CD14-positive monocyte (primary cell): Measurements from ENCODE around the gene ISOC1. TPM values are rescaled to one million over a fixed set of nuclear protein-coding genes. Genes with fewer than 3 reads are reported as not detected.

Experiments
- DNase-seq, 3 donors: peaks; one replicate each; pipeline ENCODE4 v3.0.0-alpha.2; 2011 to 2022
- H2AFZ ChIP-seq: 2 replicates; pipeline ENCODE4 v1.6.0; 2012; ENCODE audit warnings: mild to moderate bottlenecking, low read depth, low read length, inconsistent platforms; ENCODE audit not compliant: insufficient read depth, poor library complexity, severe bottlenecking
- H3K27ac ChIP-seq, 2 donors: 1 replicate in 1 of 2; 2 replicates in 1 of 2; pipeline ENCODE4 v1.5.1; 2012 to 2013; ENCODE audit warnings: low read length in 2 of 2, control low read depth in 1 of 2, inconsistent platforms in 1 of 2, low read depth in 1 of 2, mild to moderate bottlenecking in 1 of 2
- H3K27me3 ChIP-seq, 2 donors: one replicate each; pipeline versions ENCODE4 v1.6.0 to v1.6.1; 2011 to 2013; ENCODE audit warnings: low read length in 2 of 2; ENCODE audit not compliant: control insufficient read depth in 2 of 2, insufficient read depth in 2 of 2
- H3K36me3 ChIP-seq, 2 donors: replicated peaks in 1 of 2; 1 replicate in 1 of 2; 2 replicates in 1 of 2; pipeline versions ENCODE4 v1.5.1 to v1.6.1; 2012 to 2013; ENCODE audit warnings: low read length in 2 of 2, control low read depth in 1 of 2, inconsistent platforms in 1 of 2, mild to moderate bottlenecking in 1 of 2; ENCODE audit not compliant: insufficient read depth in 2 of 2, control insufficient read depth in 1 of 2
- H3K4me1 ChIP-seq, 2 donors: 1 replicate in 1 of 2; 2 replicates in 1 of 2; pipeline versions ENCODE4 v1.5.1 to v1.6.1; 2012 to 2013; ENCODE audit warnings: low read length in 2 of 2, control low read depth in 1 of 2, inconsistent platforms in 1 of 2, mild to moderate bottlenecking in 1 of 2, moderate library complexity in 1 of 2; ENCODE audit not compliant: insufficient read depth in 2 of 2, control insufficient read depth in 1 of 2
- H3K4me2 ChIP-seq: replicated peaks from 2 replicates; pipeline ENCODE3; 2012; ENCODE audit warnings: low read length, moderate library complexity, mild to moderate bottlenecking; ENCODE audit not compliant: poor library complexity, severe bottlenecking; ENCODE audit errors: extremely low read depth
- H3K4me3 ChIP-seq, 3 experiments: fragments of 200-600 bp in 1 of 3; sonication (generic) in 1 of 3; replicated peaks in 1 of 3; 1 replicate in 2 of 3; 2 replicates in 1 of 3; pipeline ENCODE4 v1.5.1; 2011 to 2013; ENCODE audit warnings: low read length in 3 of 3, mild to moderate bottlenecking in 3 of 3, control low read depth in 2 of 3, low read depth in 2 of 3, inconsistent platforms in 1 of 3, moderate library complexity in 1 of 3
- H3K79me2 ChIP-seq: 2 replicates; pipeline ENCODE4 v1.6.0; 2012; ENCODE audit warnings: mild to moderate bottlenecking, control low read depth, inconsistent platforms, low read length, moderate library complexity; ENCODE audit not compliant: insufficient read depth
- H3K9ac ChIP-seq: 2 replicates; pipeline ENCODE4 v1.6.0; 2017; ENCODE audit warnings: low read length, mild to moderate bottlenecking; ENCODE audit not compliant: insufficient read depth, poor library complexity, severe bottlenecking
- H3K9me3 ChIP-seq, 2 donors: replicated peaks in 1 of 2; 1 replicate in 1 of 2; 2 replicates in 1 of 2; pipeline versions ENCODE4 v1.5.1 to v1.6.1; 2012 to 2013; ENCODE audit warnings: low read length in 2 of 2, control low read depth in 1 of 2; ENCODE audit not compliant: control insufficient read depth in 1 of 2, insufficient read depth in 1 of 2
- H4K20me1 ChIP-seq: 2 replicates; pipeline ENCODE4 v1.6.0; 2012; ENCODE audit warnings: mild to moderate bottlenecking, low read length, control low read depth, moderate library complexity; ENCODE audit not compliant: insufficient read depth
- H3K27ac Mint-ChIP-seq, 7 donors: one replicate each; pipeline ENCODE4 v1.8.0; 2020; ENCODE audit warnings: mild to moderate bottlenecking in 7 of 7, mixed read lengths in 7 of 7, moderate library complexity in 6 of 7, inconsistent platforms in 2 of 7
- H3K27me3 Mint-ChIP-seq, 3 donors: one replicate each; pipeline ENCODE4 v1.8.0; 2021 to 2022; ENCODE audit warnings: low read depth in 3 of 3, mild to moderate bottlenecking in 3 of 3, mixed read lengths in 3 of 3, moderate library complexity in 3 of 3, inconsistent platforms in 1 of 3
- H3K36me3 Mint-ChIP-seq, 2 donors: one replicate each; pipeline ENCODE4 v1.8.0; 2020; ENCODE audit warnings: mixed read lengths in 2 of 2, inconsistent platforms in 1 of 2, mild to moderate bottlenecking in 1 of 2
- H3K4me1 Mint-ChIP-seq: one replicate; pipeline ENCODE4 v1.8.0; 2020; ENCODE audit warnings: mild to moderate bottlenecking, mixed read lengths
- H3K4me3 Mint-ChIP-seq, 2 donors: one replicate each; pipeline ENCODE4 v1.8.0; 2020; ENCODE audit warnings: mild to moderate bottlenecking in 2 of 2, mixed read lengths in 2 of 2, moderate library complexity in 1 of 2
- H3K9me3 Mint-ChIP-seq, 7 donors: one replicate each; pipeline ENCODE4 v1.8.0; 2020 to 2022; ENCODE audit warnings: mixed read lengths in 7 of 7, mild to moderate bottlenecking in 6 of 7, moderate library complexity in 6 of 7, inconsistent platforms in 2 of 7
- WGBS: methylation state at CpG from one replicate; pipeline ENCODE4 v1.1.5; 2013; ENCODE audit warnings: missing lambda C conversion rate; ENCODE audit not compliant: insufficient coverage; 5-methylcytosine and 5-hydroxymethylcytosine counted together
- intact Hi-C, 2 donors: fragments of 100-400 bp; cut with micrococcal nuclease; formaldehyde crosslinking; loops; one replicate each; pipeline versions ENCODE4 v1.15.0 to v1.15.1; 2023
- polyA plus RNA-seq, 3 donors: library from polyadenylated mRNA; depleted of rRNA in 1 of 3; unstranded in 2 of 3; stranded (reverse) in 1 of 3; fragments of 300-500 nt in 2 of 3; fragments of >200 nt in 1 of 3; fragmentation: Illumina TruSeq in 2 of 3; gene quantifications; 1 replicate in 2 of 3; 2 replicates in 1 of 3; pipeline ENCODE4 v1.2.3, GENCODE V29; 2012 to 2021
- TF ChIP-seq, protein P1 (sequence below): fragments of 200-600 bp; IDR thresholded peaks from one replicate; pipeline ENCODE4 v1.8.0; 2022; ENCODE audit warnings: antibody characterized with exemption, mild to moderate bottlenecking

Gene ISOC1
- polyA plus RNA-seq, 3 donors, result 5.6 to 19.4 (median 16.6) TPM

DNA sequence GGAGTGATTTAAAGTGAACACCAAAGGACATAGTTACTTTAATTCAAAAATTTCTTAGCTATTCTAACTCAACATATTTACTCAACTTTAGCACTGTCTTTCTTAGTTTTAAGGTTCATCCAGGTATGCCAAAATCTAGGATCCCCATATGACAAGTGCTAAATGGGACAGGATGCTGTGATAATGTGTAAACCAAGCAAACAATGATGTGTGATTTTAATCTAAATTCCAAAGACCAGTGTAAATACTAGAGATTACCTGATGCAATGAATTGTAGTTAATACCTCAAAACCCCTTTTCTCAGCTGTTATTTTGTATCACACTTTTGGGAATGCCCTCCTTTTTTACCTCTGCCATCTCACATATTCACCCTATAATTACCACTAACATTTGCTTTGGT, 26.8 kb upstream of the ISOC1 start:
- no peaks in the 10 kb centered on the region for H3K79me2 ChIP-seq
- H3K4me2 ChIP-seq, result no peak overlapping the region
- intact Hi-C loops, result no loop called here
- H3K4me1 ChIP-seq, result no peaks in the 10 kb centered on the region
- H3K36me3 Mint-ChIP-seq, result no peaks in the 10 kb centered on the region
- no peak overlapping the region for H3K4me3 Mint-ChIP-seq
- H3K4me1 Mint-ChIP-seq, result no peaks in the 10 kb centered on the region
- H3K27me3 Mint-ChIP-seq, result peaks cover 0 to 3% (median 1%) of the 10 kb centered on the region in 3 donors
- no peak overlapping the region for H3K4me3 ChIP-seq
- H3K27ac Mint-ChIP-seq, result no peak overlapping the region
- H3K9ac ChIP-seq, result no peak overlapping the region
- no peak for DNase-seq
- H3K36me3 ChIP-seq, result no peaks in the 10 kb centered on the region
- H3K9me3 Mint-ChIP-seq, result no peaks in the 10 kb centered on the region
- no peaks in the 10 kb centered on the region for H4K20me1 ChIP-seq
- H3K9me3 ChIP-seq, result no peaks in the 10 kb centered on the region
- TF ChIP-seq, protein P1, sequence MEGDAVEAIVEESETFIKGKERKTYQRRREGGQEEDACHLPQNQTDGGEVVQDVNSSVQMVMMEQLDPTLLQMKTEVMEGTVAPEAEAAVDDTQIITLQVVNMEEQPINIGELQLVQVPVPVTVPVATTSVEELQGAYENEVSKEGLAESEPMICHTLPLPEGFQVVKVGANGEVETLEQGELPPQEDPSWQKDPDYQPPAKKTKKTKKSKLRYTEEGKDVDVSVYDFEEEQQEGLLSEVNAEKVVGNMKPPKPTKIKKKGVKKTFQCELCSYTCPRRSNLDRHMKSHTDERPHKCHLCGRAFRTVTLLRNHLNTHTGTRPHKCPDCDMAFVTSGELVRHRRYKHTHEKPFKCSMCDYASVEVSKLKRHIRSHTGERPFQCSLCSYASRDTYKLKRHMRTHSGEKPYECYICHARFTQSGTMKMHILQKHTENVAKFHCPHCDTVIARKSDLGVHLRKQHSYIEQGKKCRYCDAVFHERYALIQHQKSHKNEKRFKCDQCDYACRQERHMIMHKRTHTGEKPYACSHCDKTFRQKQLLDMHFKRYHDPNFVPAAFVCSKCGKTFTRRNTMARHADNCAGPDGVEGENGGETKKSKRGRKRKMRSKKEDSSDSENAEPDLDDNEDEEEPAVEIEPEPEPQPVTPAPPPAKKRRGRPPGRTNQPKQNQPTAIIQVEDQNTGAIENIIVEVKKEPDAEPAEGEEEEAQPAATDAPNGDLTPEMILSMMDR, result no peak
- H2AFZ ChIP-seq, result no peak overlapping the region
- H3K27me3 ChIP-seq, result no peaks in the 10 kb centered on the region
- H3K27ac ChIP-seq, result no peak overlapping the region

DNA sequence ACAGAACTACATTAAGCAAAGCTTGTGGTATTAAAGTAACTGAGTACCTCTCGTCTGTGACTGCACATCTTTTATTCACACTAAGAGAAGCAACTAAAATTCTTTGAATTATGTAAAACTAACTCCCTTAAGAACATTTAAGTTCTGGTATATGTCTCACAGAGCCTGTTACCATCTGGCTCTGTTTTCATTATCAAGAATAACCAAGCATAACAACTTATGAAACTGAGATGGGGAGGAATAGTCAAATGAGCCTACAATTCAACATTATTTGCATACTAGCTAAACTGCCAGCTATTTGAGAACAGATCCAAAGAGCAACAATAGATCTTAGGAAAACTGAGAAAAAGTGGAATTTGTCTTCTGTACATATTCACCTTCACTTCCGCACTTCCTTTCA, 25.3 kb upstream of the ISOC1 start:
- peaks cover 0 to 1% (median 0%) of the 10 kb centered on the region in 3 donors for H3K27me3 Mint-ChIP-seq

More for the DNA sequence above, 25.3 kb upstream of the ISOC1 start:
- DNase-seq, result no peak
- Mint-ChIP-seq H3K27ac (no peak overlapping the region), H3K9me3 (no peaks in the 10 kb centered on the region), H3K4me1 (no peaks in the 10 kb centered on the region), H3K4me3 (no peak overlapping the region), H3K36me3 (no peaks in the 10 kb centered on the region)
- H3K27me3 ChIP-seq, result no peaks in the 10 kb centered on the region
- no CpG with 5 or more reads among the region's 2 CpGs for WGBS
- no peaks in the 10 kb centered on the region for H3K9me3 ChIP-seq
- no peak overlapping the region for H3K4me3 ChIP-seq
- no peaks in the 10 kb centered on the region for H4K20me1 ChIP-seq
- no peaks in the 10 kb centered on the region for H3K79me2 ChIP-seq
- H3K9ac ChIP-seq, result no peak overlapping the region
- no peaks in the 10 kb centered on the region for H3K4me1 ChIP-seq
- no peak overlapping the region for H3K27ac ChIP-seq
- intact Hi-C loops, result no loop called here
- TF ChIP-seq, protein P1, result no peak
- H2AFZ ChIP-seq, result no peak overlapping the region
- H3K36me3 ChIP-seq, result no peaks in the 10 kb centered on the region
- H3K4me2 ChIP-seq, result no peak overlapping the region
